Transverse colon (tissue), 4 donors: Measurements from ENCODE around the gene PLBD2.

Experiments used
- POLR2A ChIP-seq: fragments of 450-650 bp; IDR thresholded peaks from one replicate; pipeline ENCODE4 v1.6.1; 2016; ENCODE audit warnings: antibody characterized with exemption, mild to moderate bottlenecking, moderate library complexity
- POLR2AphosphoS5 ChIP-seq, 3 donors: sonication (generic); formaldehyde crosslinking; IDR thresholded peaks; one replicate each; pipeline ENCODE4 v1.6.1; 2016; ENCODE audit warnings: antibody characterized with exemption in 3 of 3
- TF ChIP-seq, protein P1 (sequence below), 5 experiments: fragments of 200-600 bp in 3 of 5; fragments of 450-650 bp in 2 of 5; sonication (generic) in 3 of 5; IDR thresholded peaks; 1 replicate in 2 of 5; 2 replicates in 3 of 5; pipeline ENCODE4 v1.5.1; 2016 to 2017; ENCODE audit warnings: antibody characterized with exemption in 5 of 5, inconsistent platforms in 3 of 5, mild to moderate bottlenecking in 2 of 5, moderate library complexity in 1 of 5

DNA sequence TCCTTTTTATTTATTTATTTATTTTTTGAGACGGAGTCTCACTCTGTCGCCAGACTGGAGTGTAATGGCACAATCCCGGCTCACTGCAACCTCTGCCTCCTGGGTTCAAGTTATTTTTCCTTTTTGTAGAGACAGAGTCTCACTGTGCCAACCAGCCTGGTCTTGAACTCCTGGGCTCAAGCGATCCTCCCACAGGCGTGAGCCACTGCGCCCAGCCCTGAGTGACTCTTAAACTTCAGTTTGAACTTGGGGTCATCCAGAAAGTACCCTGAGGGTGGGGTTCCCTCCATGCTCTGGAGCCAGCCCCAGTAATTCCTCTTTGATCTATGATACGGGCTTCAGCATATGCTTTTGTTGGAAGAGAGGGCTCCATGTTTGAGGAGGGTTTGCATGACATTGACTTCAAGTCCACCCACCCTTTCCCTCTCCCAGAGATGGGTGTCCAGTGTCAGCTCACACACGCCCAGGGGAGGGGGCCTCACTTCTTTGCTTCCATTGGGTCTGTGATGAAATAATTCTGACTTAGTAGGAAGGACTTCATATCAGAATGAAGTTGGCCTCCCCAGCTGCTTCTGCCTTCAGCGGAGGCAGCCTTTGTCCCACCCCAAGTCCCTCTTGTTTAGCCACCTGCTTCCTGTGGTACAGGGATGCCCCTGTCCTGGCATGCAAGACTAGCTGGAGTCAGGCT, 33.4 kb downstream of the PLBD2 start:
- TF ChIP-seq POLR2A (no peak), POLR2AphosphoS5 (IDR thresholded peaks at IDR 0.05) (no peak)
- TF ChIP-seq, protein P1, sequence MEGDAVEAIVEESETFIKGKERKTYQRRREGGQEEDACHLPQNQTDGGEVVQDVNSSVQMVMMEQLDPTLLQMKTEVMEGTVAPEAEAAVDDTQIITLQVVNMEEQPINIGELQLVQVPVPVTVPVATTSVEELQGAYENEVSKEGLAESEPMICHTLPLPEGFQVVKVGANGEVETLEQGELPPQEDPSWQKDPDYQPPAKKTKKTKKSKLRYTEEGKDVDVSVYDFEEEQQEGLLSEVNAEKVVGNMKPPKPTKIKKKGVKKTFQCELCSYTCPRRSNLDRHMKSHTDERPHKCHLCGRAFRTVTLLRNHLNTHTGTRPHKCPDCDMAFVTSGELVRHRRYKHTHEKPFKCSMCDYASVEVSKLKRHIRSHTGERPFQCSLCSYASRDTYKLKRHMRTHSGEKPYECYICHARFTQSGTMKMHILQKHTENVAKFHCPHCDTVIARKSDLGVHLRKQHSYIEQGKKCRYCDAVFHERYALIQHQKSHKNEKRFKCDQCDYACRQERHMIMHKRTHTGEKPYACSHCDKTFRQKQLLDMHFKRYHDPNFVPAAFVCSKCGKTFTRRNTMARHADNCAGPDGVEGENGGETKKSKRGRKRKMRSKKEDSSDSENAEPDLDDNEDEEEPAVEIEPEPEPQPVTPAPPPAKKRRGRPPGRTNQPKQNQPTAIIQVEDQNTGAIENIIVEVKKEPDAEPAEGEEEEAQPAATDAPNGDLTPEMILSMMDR (IDR thresholded peaks at IDR 0.05): no peak
